Measurements from ENCODE around the gene F12.

F12 gene

DNA sequence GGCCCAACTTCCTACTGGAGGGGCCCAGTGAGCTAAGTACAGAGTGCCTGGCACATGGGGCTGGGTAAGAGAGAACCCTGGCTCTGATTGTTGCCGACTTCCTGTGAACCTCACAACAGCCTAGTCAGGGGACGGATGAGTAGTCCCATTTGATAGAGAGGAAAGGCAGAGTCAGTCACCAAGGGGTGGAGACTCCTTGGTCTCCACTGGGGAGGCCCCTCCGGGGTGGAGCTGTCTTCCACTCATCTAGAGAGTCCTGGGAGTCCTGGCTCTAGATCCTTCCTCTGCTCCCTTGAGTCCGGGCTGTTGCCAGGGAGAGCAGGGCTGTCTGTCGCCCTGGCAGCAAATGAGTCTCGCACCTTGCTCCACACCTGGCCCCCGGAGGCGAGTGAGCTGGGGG, 25.1 kb upstream of the F12 start:
- no peak for DNase-seq
- Histone ChIP-seq H3K36me3 (replicated peaks) (peaks cover 56% of the 10 kb centered on the region), H3K4me3 (ENCODE audit: low read depth, low read length) (no peak overlapping the region), H3K27ac (no peak overlapping the region), H3K27me3 (replicated peaks) (no peaks in the 10 kb centered on the region)
- no peak for TF ChIP-seq CTCF (IDR thresholded peaks at IDR 0.05; ENCODE audit: low read depth, low read length, missing control alignments)
- in situ Hi-C loops (cut with HindIII; ENCODE audit: low pct_ligation_motif_present, low sequenced_read_pairs): loop anchor here (25.0 kb wide), 1 partner anchor 122 kb away; the partner anchor contains the start of genes MXD3, PRELID1 and RAB24

DNA sequence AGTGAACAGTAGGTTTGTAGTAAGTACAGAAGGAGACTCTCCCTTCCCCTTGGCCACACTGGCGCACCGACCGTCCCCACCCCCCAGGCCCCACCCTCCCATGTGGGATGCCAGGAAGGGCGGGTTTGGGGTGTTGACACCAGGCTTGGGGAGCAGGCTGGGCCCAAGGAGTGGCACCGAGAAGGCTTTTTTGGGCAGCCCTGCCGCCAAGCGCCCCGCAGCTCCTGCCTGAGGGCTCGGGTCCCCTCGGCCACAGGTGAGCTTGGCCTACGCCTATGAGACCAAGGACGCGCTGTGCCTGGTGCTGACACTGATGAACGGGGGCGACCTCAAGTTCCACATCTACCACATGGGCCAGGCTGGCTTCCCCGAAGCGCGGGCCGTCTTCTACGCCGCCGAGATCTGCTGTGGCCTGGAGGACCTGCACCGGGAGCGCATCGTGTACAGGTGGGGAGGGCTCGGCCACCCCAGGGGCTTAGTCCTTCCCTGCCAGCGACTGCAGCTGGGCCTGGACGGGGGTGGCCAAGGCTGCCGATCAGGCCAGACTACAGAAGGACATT, 24.4 kb upstream of the F12 start:
- Histone ChIP-seq H3K4me3 (ENCODE audit: low read depth, low read length) (no peak overlapping the region), H3K36me3 (replicated peaks) (peaks cover 55% of the 10 kb centered on the region), H3K27ac (no peak overlapping the region), H3K27me3 (replicated peaks) (no peaks in the 10 kb centered on the region)
- TF ChIP-seq CTCF (IDR thresholded peaks at IDR 0.05; ENCODE audit: low read depth, low read length, missing control alignments): no peak
- no peak for DNase-seq
- in situ Hi-C loops (cut with HindIII; ENCODE audit: low pct_ligation_motif_present, low sequenced_read_pairs): loop anchor here (25.0 kb wide), 1 partner anchor 121 kb away; the partner anchor contains the start of genes MXD3, PRELID1 and RAB24

GRCh38 chr5:177432839-177433657, 23.7 kb upstream of the F12 start:
- no peak for TF ChIP-seq CTCF (IDR thresholded peaks at IDR 0.05; ENCODE audit: low read depth, low read length, missing control alignments)
- H3K4me3 ChIP-seq (ENCODE audit: low read depth, low read length): no peak overlapping the region
- no peak overlapping the region for H3K27ac ChIP-seq

GRCh38 chr5:177432143-177432838, 22.9 kb upstream of the F12 start:
- Histone ChIP-seq H3K27me3 (replicated peaks) (no peaks in the 10 kb centered on the region), H3K4me3 (ENCODE audit: low read depth, low read length) (no peak overlapping the region), H3K36me3 (replicated peaks) (peaks cover 45% of the 10 kb centered on the region), H3K27ac (no peak overlapping the region)
- no peak for DNase-seq
- TF ChIP-seq CTCF (IDR thresholded peaks at IDR 0.05; ENCODE audit: low read depth, low read length, missing control alignments): no peak
- in situ Hi-C loops (cut with HindIII; ENCODE audit: low pct_ligation_motif_present, low sequenced_read_pairs): loop anchor here (25.0 kb wide), 1 partner anchor 120 kb away; the partner anchor contains the start of genes MXD3, PRELID1 and RAB24

More at GRCh38 chr5:177432839-177433657, 23.7 kb upstream of the F12 start:
- no peak for DNase-seq
- no peaks in the 10 kb centered on the region for H3K27me3 ChIP-seq (replicated peaks)
- in situ Hi-C loops (cut with HindIII; ENCODE audit: low pct_ligation_motif_present, low sequenced_read_pairs): loop anchor here (25.0 kb wide), 1 partner anchor 121 kb away; the partner anchor contains the start of genes MXD3, PRELID1 and RAB24
- H3K36me3 ChIP-seq (replicated peaks): peaks cover 50% of the 10 kb centered on the region

DNA sequence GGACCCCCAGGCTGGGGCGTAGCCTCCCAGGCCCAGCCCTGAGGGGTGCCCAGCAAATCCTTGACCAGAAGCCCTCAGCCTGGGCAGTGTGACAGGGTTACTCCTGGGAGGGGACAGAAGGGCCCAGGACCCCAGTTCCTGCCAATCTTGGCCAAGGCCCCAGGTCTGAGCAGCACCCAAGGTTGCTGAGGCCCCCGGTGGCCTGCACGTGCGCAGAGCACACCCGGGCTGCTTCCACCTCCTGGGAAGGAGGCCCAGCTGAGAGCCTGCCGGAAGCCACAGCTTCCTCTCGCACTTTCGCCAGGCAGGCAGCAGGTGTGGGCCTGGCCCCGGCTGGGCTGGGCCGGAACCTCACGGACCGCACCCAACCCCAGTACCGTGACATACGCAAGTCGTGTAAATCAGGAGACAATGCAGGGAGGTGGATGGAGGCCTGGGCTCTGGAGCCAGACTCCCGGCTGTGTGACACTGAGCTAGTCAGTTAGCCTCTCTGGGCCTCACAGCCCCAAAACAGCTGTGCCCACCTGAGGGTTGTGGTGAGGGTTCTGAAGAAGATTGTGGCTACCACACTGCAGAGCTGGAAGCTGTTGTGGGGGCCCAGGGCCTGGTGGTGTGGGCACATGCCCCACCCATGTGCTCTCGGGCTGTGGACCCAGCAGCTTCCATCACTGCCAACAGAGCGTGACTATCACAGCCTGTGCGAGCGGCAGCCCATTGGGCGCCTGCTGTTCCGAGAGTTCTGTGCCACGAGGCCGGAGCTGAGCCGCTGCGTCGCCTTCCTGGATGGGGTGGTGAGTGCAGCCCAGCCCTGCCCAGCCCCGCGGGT, 22.2 kb upstream of the F12 start:
- no peak for DNase-seq
- no peak for TF ChIP-seq CTCF (IDR thresholded peaks at IDR 0.05; ENCODE audit: low read depth, low read length, missing control alignments)
- Histone ChIP-seq H3K4me3 (ENCODE audit: low read depth, low read length) (no peak overlapping the region), H3K27ac (no peak overlapping the region), H3K36me3 (replicated peaks) (peaks cover 44% of the 10 kb centered on the region), H3K27me3 (replicated peaks) (no peaks in the 10 kb centered on the region)
- in situ Hi-C loops (cut with HindIII; ENCODE audit: low pct_ligation_motif_present, low sequenced_read_pairs): loop anchor here (25.0 kb wide), 1 partner anchor 119 kb away; the partner anchor contains the start of genes MXD3, PRELID1 and RAB24
